Calu3 (cell line): ENCODE results near the gene NPC2. TPM values are rescaled to one million over a fixed set of nuclear protein-coding genes. Genes with fewer than 3 reads are reported as not detected.

Experiments
- BruUV-seq: library from RNA; stranded (reverse); fragments of 400-500 nt; replicated peaks from 2 replicates; lab custom pipeline; 2021; lab: Mats Ljungman, UMichigan
- CTCF ChIA-PET: fragments of 300-600 bp; sonication (Branson Sonifier 250); formaldehyde crosslinking; loops from one replicate; lab custom pipeline; 2022; ENCODE audit warnings: antibody characterized with exemption; lab: Charles Lee
- DNase-seq: peaks from one replicate; pipeline ENCODE4 v3.0.0; 2022
- H3K27ac Mint-ChIP-seq: one replicate; pipeline ENCODE4 v1.8.0; 2022; ENCODE audit warnings: mixed read lengths; ENCODE audit not compliant: unreplicated experiment
- H3K27me3 Mint-ChIP-seq: one replicate; pipeline ENCODE4 v1.8.0; 2022; ENCODE audit warnings: mixed read lengths; ENCODE audit not compliant: unreplicated experiment
- H3K36me3 Mint-ChIP-seq: one replicate; pipeline ENCODE4 v1.8.0; 2022; ENCODE audit warnings: mild to moderate bottlenecking, moderate library complexity, mixed read lengths; ENCODE audit not compliant: insufficient read depth, unreplicated experiment
- H3K4me1 Mint-ChIP-seq: one replicate; pipeline ENCODE4 v1.8.0; 2022; ENCODE audit warnings: mild to moderate bottlenecking, low read depth, mixed read lengths; ENCODE audit not compliant: unreplicated experiment
- H3K4me3 Mint-ChIP-seq: one replicate; pipeline ENCODE4 v1.8.0; 2022; ENCODE audit warnings: mild to moderate bottlenecking, low read depth, moderate library complexity, mixed read lengths; ENCODE audit not compliant: unreplicated experiment
- H3K9me3 Mint-ChIP-seq: one replicate; pipeline ENCODE4 v1.8.0; 2022; ENCODE audit warnings: low read depth, mixed read lengths; ENCODE audit not compliant: unreplicated experiment
- CTCF ChIP-seq: fragments of 200-600 bp; IDR thresholded peaks from one replicate; pipeline ENCODE4 v1.8.0; 2022; ENCODE audit warnings: antibody characterized with exemption; ENCODE audit not compliant: unreplicated experiment
- intact Hi-C: fragments of 100-400 bp; cut with micrococcal nuclease; formaldehyde crosslinking; loops from one replicate; pipeline ENCODE4 v1.10.0; 2022; ENCODE audit not compliant: unreplicated experiment
- total RNA-seq: library from RNA; stranded (reverse); gene quantifications from 2 replicates; pipeline ENCODE4 v1.2.3, GENCODE V29; 2022

The NPC2 gene
- total RNA-seq, 1 experiment from 2014 or later = 142 TPM

- intact Hi-C loops = no loop called here
- TF ChIP-seq CTCF = no peak
- Mint-ChIP-seq H3K36me3 (peaks cover 6% of the 10 kb centered on the region), H3K27me3 (peaks cover 21% of the 10 kb centered on the region), H3K9me3 (no peaks in the 10 kb centered on the region), H3K4me3 (no peak overlapping the region), H3K27ac (no peak overlapping the region), H3K4me1 (no peaks in the 10 kb centered on the region)
- DNase-seq = no peak
- CTCF ChIA-PET = interaction anchor here (3.0 kb wide), 1 partner anchor 12 kb away, joined by 15 read pairs; the partner anchor contains the start of genes ISCA2 and NPC2
- BruUV-seq = no TSS peak
Observed at GRCh38 chr14:74504874-74505720, 12.0 kb upstream of the NPC2 start.

- DNase-seq = no peak
- intact Hi-C loops = no loop called here
- no TSS peak for BruUV-seq
- Mint-ChIP-seq H3K9me3 (no peaks in the 10 kb centered on the region), H3K27ac (no peak overlapping the region), H3K4me3 (no peak overlapping the region), H3K27me3 (peaks cover 21% of the 10 kb centered on the region), H3K36me3 (peaks cover 6% of the 10 kb centered on the region), H3K4me1 (no peaks in the 10 kb centered on the region)
- TF ChIP-seq CTCF = no peak
- CTCF ChIA-PET = interaction anchor here (3.0 kb wide), 1 partner anchor 11 kb away, joined by 15 read pairs; the partner anchor contains the start of genes ISCA2 and NPC2
Observed at GRCh38 chr14:74504412-74504811, 11.3 kb upstream of the NPC2 start.

GRCh38 chr14:74503938-74504335 lies 10.8 kb upstream of the NPC2 start:
- Mint-ChIP-seq H3K27me3 (peaks cover 21% of the 10 kb centered on the region), H3K27ac (no peak overlapping the region), H3K9me3 (no peaks in the 10 kb centered on the region), H3K36me3 (peaks cover 6% of the 10 kb centered on the region), H3K4me1 (no peaks in the 10 kb centered on the region), H3K4me3 (no peak overlapping the region)
- intact Hi-C loops = no loop called here
- CTCF ChIA-PET = interaction anchor here (0.7 to 3.0 kb wide), 2 partner anchors 11 to 552 kb away, joined by 3 to 15 read pairs; partner anchors contain the start of genes ISCA2 and NPC2
- DNase-seq = no peak
- no TSS peak for BruUV-seq
- TF ChIP-seq CTCF = no peak

GRCh38 chr14:74503291-74503937 lies 10.3 kb upstream of the NPC2 start:
- Mint-ChIP-seq H3K36me3 (peaks cover 6% of the 10 kb centered on the region), H3K4me3 (no peak overlapping the region), H3K4me1 (no peaks in the 10 kb centered on the region), H3K27ac (no peak overlapping the region), H3K9me3 (no peaks in the 10 kb centered on the region), H3K27me3 (peaks cover 20% of the 10 kb centered on the region)
- BruUV-seq = no TSS peak
- CTCF ChIA-PET = interaction anchor here (0.7 to 3.0 kb wide), 5 partner anchors 10 to 552 kb away, joined by 3 to 15 read pairs (median 4); partner anchors contain the start of genes ISCA2 and NPC2
- no peak for DNase-seq
- intact Hi-C loops = no loop called here
- TF ChIP-seq CTCF = no peak
